HEK293 (cell line): Measurements from ENCODE around the gene TAL1.

Experiments
- CTCF ChIA-PET: fragments of 350-600 bp; formaldehyde crosslinking; extraction: SDS; loops from one replicate; lab custom pipeline; 2021; ENCODE audit warnings: antibody characterized with exemption; lab: Yijun Ruan, JAX
- POLR2A ChIA-PET: fragments of 300-600 bp; formaldehyde crosslinking; extraction: SDS; loops from one replicate; lab custom pipeline; 2020; ENCODE audit warnings: antibody characterized with exemption, inconsistent platforms; lab: Yijun Ruan, JAX
- H3K27ac ChIP-seq: fragments of 200-500 bp; sonication (Bioruptor generic); 2 replicates; pipeline ENCODE4 v1.5.1; 2014; ENCODE audit warnings: low read depth, low read length, control low read depth, inconsistent platforms; ENCODE audit errors: extremely low read depth
- H3K36me3 ChIP-seq, 2 experiments: fragments of 200-500 bp in 1 of 2; sonication (Bioruptor generic) in 1 of 2; 1 replicate in 1 of 2; 2 replicates in 1 of 2; pipeline ENCODE4 v1.5.1; 2014 to 2017; ENCODE audit warnings: inconsistent platforms in 2 of 2, low read length in 2 of 2; ENCODE audit not compliant: control insufficient read depth in 2 of 2, insufficient read depth in 1 of 2
- H3K4me1 ChIP-seq: fragments of 200-500 bp; sonication (Bioruptor generic); 2 replicates; pipeline ENCODE4 v1.5.1; 2014; ENCODE audit warnings: mild to moderate bottlenecking, low read length, inconsistent platforms; ENCODE audit not compliant: control insufficient read depth, insufficient read depth
- H3K4me3 ChIP-seq: 2 replicates; pipeline ENCODE4 v1.5.1; 2011; ENCODE audit warnings: low read depth, mild to moderate bottlenecking, control low read depth, low read length, moderate library complexity
- H3K9me3 ChIP-seq: fragments of 200-500 bp; sonication (Bioruptor generic); 2 replicates; pipeline ENCODE4 v1.5.1; 2014; ENCODE audit warnings: low read depth, low read length, inconsistent platforms; ENCODE audit not compliant: control insufficient read depth, insufficient read depth
- GLI4 ChIP-seq: fragments of 450-650 bp; formaldehyde crosslinking; IDR thresholded peaks from 2 replicates; pipeline ENCODE4 v1.5.1; 2016; ENCODE audit warnings: missing biosample characterization, missing genetic modification characterization
- HOXC10 ChIP-seq: sonication (generic); formaldehyde crosslinking; IDR thresholded peaks from 2 replicates; pipeline ENCODE4 v1.8.1; 2023; ENCODE audit warnings: mild to moderate bottlenecking, missing genetic modification reagents
- KLF1 ChIP-seq: fragments of 450-650 bp; formaldehyde crosslinking; IDR thresholded peaks from 2 replicates; pipeline ENCODE4 v1.5.1; 2016; ENCODE audit warnings: missing biosample characterization, missing genetic modification characterization
- ZEB2 ChIP-seq: fragments of 450-650 bp; formaldehyde crosslinking; IDR thresholded peaks from 2 replicates; pipeline ENCODE4 v1.5.1; 2016; ENCODE audit warnings: missing biosample characterization, missing genetic modification characterization
- ZNF18 ChIP-seq: fragments of 450-650 bp; formaldehyde crosslinking; IDR thresholded peaks from 2 replicates; pipeline ENCODE4 v1.5.1; 2016; ENCODE audit warnings: missing biosample characterization, missing genetic modification characterization
- ZNF324 ChIP-seq: fragments of 450-650 bp; formaldehyde crosslinking; IDR thresholded peaks from 2 replicates; pipeline ENCODE4 v1.5.1; 2016; ENCODE audit warnings: missing biosample characterization, missing genetic modification characterization
- ZNF350 ChIP-seq: fragments of 450-650 bp; formaldehyde crosslinking; IDR thresholded peaks from 2 replicates; pipeline ENCODE4 v1.5.0; 2017; ENCODE audit warnings: missing biosample characterization, mild to moderate bottlenecking, missing genetic modification characterization
- ZNF354C ChIP-seq: fragments of 450-650 bp; formaldehyde crosslinking; IDR thresholded peaks from 2 replicates; pipeline ENCODE4 v1.5.1; 2016; ENCODE audit warnings: missing biosample characterization, missing genetic modification characterization, low read depth, borderline replicate concordance
- ZNF394 ChIP-seq: fragments of 450-650 bp; formaldehyde crosslinking; IDR thresholded peaks from 2 replicates; pipeline ENCODE4 v1.5.1; 2016; ENCODE audit warnings: missing biosample characterization, missing genetic modification characterization, mild to moderate bottlenecking, moderate library complexity, borderline replicate concordance
- ZNF585B ChIP-seq: fragments of 450-650 bp; formaldehyde crosslinking; IDR thresholded peaks from 2 replicates; pipeline ENCODE4 v1.5.1; 2016; ENCODE audit warnings: missing biosample characterization, missing genetic modification characterization
- ZNF596 ChIP-seq: fragments of 450-650 bp; IDR thresholded peaks from 2 replicates; pipeline ENCODE4 v1.5.0; 2018; ENCODE audit warnings: missing biosample characterization, mild to moderate bottlenecking, missing genetic modification characterization, moderate library complexity
- ZNF654 ChIP-seq: fragments of 450-650 bp; formaldehyde crosslinking; IDR thresholded peaks from 2 replicates; pipeline ENCODE4 v1.5.1; 2016; ENCODE audit warnings: low read depth, missing biosample characterization, missing genetic modification characterization
- ZNF791 ChIP-seq: fragments of 450-650 bp; formaldehyde crosslinking; IDR thresholded peaks from 2 replicates; pipeline ENCODE4 v1.5.1; 2016; ENCODE audit warnings: missing biosample characterization, missing genetic modification characterization
- ZXDB ChIP-seq: fragments of 450-650 bp; formaldehyde crosslinking; IDR thresholded peaks from 2 replicates; pipeline ENCODE4 v1.5.1; 2016; ENCODE audit warnings: missing biosample characterization, missing genetic modification characterization
- TF ChIP-seq, protein P1 (sequence below): fragments of 450-650 bp; formaldehyde crosslinking; IDR thresholded peaks from 2 replicates; pipeline ENCODE4 v1.5.1; 2016; ENCODE audit warnings: missing biosample characterization, missing genetic modification characterization
- TF ChIP-seq, protein P2 (sequence below): fragments of 450-650 bp; formaldehyde crosslinking; conservative IDR thresholded peaks from 2 replicates; pipeline ENCODE4 v1.5.1; 2016; ENCODE audit warnings: low read depth, missing biosample characterization, missing genetic modification characterization
- TF ChIP-seq, protein P3 (sequence below): fragments of 450-650 bp; formaldehyde crosslinking; IDR thresholded peaks from 2 replicates; pipeline ENCODE4 v1.5.1; 2016; ENCODE audit warnings: missing biosample characterization, missing genetic modification characterization
- TF ChIP-seq, protein P4 (sequence below): fragments of 450-650 bp; IDR thresholded peaks from 2 replicates; pipeline ENCODE4 v1.5.1; 2018; ENCODE audit warnings: missing biosample characterization, missing genetic modification characterization

Gene TAL1

DNA sequence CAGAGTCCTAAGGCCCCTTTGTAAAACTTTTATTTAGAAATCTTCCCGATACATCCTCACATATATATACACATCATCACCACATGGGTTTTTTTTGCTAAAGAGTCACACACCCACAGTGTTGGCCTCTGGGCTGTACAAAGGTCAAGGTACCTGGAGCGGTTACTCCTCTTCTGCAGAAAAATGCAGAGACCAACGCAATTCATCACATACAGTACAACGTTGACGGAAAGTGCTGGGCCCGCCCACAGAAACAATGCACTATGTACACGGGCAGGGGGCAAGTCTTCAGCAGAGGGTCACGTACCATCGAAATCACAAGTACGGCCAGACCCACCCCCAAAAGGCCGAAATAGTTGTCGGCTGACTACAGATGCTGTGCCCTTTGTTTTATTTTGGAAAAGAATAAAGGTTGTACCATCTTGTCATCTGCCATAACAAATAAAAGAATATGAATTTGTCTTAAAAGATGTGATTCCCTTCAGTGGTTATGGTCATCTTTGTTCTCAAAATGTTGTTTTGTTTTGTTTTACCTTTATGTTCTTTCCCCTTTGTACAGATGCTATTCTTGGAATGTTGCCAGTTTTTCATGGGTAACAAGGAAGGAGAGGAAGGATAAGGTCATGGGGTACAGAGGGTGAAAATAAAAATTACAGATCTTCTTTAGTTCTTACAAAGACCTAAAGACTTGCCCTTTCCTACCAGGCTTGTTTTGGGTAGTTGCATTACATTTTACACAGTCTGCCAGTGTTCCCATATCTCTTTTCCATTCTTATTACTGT, 15.6 kb downstream of the TAL1 start:
- no peak overlapping the region for H3K27ac ChIP-seq
- H3K9me3 ChIP-seq = no peaks in the 10 kb centered on the region
- no peak for TF ChIP-seq ZNF18
- TF ChIP-seq ZEB2 (tag by site-specific recombination) = no peak
- no peak for TF ChIP-seq ZNF791
- TF ChIP-seq ZNF596 = no peak
- TF ChIP-seq, protein P1, sequence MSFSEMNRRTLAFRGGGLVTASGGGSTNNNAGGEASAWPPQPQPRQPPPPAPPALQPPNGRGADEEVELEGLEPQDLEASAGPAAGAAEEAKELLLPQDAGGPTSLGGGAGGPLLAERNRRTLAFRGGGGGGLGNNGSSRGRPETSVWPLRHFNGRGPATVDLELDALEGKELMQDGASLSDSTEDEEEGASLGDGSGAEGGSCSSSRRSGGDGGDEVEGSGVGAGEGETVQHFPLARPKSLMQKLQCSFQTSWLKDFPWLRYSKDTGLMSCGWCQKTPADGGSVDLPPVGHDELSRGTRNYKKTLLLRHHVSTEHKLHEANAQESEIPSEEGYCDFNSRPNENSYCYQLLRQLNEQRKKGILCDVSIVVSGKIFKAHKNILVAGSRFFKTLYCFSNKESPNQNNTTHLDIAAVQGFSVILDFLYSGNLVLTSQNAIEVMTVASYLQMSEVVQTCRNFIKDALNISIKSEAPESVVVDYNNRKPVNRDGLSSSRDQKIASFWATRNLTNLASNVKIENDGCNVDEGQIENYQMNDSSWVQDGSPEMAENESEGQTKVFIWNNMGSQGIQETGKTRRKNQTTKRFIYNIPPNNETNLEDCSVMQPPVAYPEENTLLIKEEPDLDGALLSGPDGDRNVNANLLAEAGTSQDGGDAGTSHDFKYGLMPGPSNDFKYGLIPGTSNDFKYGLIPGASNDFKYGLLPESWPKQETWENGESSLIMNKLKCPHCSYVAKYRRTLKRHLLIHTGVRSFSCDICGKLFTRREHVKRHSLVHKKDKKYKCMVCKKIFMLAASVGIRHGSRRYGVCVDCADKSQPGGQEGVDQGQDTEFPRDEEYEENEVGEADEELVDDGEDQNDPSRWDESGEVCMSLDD (tag by site-specific recombination) = no peak
- TF ChIP-seq ZNF585B (tag by site-specific recombination) = no peak
- TF ChIP-seq KLF1 (tag by site-specific recombination) = no peak
- TF ChIP-seq GLI4 = no peak
- no peak for TF ChIP-seq ZXDB (tag by site-specific recombination)
- no peak for TF ChIP-seq ZNF654 (tag by site-specific recombination)
- no peak for TF ChIP-seq ZNF354C
- no peak for TF ChIP-seq ZNF324
- TF ChIP-seq, protein P2, sequence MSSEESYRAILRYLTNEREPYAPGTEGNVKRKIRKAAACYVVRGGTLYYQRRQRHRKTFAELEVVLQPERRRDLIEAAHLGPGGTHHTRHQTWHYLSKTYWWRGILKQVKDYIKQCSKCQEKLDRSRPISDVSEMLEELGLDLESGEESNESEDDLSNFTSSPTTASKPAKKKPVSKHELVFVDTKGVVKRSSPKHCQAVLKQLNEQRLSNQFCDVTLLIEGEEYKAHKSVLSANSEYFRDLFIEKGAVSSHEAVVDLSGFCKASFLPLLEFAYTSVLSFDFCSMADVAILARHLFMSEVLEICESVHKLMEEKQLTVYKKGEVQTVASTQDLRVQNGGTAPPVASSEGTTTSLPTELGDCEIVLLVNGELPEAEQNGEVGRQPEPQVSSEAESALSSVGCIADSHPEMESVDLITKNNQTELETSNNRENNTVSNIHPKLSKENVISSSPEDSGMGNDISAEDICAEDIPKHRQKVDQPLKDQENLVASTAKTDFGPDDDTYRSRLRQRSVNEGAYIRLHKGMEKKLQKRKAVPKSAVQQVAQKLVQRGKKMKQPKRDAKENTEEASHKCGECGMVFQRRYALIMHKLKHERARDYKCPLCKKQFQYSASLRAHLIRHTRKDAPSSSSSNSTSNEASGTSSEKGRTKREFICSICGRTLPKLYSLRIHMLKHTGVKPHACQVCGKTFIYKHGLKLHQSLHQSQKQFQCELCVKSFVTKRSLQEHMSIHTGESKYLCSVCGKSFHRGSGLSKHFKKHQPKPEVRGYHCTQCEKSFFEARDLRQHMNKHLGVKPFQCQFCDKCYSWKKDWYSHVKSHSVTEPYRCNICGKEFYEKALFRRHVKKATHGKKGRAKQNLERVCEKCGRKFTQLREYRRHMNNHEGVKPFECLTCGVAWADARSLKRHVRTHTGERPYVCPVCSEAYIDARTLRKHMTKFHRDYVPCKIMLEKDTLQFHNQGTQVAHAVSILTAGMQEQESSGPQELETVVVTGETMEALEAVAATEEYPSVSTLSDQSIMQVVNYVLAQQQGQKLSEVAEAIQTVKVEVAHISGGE = no peak
- no peak for TF ChIP-seq ZNF394 (tag by site-specific recombination)
- TF ChIP-seq ZNF350 (tag by site-specific recombination) = no peak
- TF ChIP-seq HOXC10 (CRISPR knock-in tag) = no peak
- TF ChIP-seq, protein P3, sequence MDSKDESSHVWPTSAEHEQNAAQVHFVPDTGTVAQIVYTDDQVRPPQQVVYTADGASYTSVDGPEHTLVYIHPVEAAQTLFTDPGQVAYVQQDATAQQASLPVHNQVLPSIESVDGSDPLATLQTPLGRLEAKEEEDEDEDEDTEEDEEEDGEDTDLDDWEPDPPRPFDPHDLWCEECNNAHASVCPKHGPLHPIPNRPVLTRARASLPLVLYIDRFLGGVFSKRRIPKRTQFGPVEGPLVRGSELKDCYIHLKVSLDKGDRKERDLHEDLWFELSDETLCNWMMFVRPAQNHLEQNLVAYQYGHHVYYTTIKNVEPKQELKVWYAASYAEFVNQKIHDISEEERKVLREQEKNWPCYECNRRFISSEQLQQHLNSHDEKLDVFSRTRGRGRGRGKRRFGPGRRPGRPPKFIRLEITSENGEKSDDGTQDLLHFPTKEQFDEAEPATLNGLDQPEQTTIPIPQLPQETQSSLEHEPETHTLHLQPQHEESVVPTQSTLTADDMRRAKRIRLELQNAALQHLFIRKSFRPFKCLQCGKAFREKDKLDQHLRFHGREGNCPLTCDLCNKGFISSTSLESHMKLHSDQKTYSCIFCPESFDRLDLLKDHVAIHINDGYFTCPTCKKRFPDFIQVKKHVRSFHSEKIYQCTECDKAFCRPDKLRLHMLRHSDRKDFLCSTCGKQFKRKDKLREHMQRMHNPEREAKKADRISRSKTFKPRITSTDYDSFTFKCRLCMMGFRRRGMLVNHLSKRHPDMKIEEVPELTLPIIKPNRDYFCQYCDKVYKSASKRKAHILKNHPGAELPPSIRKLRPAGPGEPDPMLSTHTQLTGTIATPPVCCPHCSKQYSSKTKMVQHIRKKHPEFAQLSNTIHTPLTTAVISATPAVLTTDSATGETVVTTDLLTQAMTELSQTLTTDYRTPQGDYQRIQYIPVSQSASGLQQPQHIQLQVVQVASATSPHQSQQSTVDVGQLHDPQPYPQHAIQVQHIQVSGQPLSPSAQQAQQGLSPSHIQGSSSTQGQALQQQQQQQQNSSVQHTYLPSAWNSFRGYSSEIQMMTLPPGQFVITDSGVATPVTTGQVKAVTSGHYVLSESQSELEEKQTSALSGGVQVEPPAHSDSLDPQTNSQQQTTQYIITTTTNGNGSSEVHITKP = no peak
- TF ChIP-seq, protein P4, sequence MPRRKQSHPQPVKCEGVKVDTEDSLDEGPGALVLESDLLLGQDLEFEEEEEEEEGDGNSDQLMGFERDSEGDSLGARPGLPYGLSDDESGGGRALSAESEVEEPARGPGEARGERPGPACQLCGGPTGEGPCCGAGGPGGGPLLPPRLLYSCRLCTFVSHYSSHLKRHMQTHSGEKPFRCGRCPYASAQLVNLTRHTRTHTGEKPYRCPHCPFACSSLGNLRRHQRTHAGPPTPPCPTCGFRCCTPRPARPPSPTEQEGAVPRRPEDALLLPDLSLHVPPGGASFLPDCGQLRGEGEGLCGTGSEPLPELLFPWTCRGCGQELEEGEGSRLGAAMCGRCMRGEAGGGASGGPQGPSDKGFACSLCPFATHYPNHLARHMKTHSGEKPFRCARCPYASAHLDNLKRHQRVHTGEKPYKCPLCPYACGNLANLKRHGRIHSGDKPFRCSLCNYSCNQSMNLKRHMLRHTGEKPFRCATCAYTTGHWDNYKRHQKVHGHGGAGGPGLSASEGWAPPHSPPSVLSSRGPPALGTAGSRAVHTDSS (tag by site-specific recombination) = no peak
- TF ChIP-seq, all 188 proteins: peak for 0
- no peaks in the 10 kb centered on the region for H3K4me1 ChIP-seq
- no peak overlapping the region for H3K4me3 ChIP-seq
- ChIA-PET POLR2A (no interaction called here), CTCF (interaction anchor here (1.4 kb wide), 1 partner anchor 23 kb away, joined by 5 read pairs; no protein-coding TSS in a partner anchor)
- H3K36me3 ChIP-seq = no peaks in the 10 kb centered on the region
